Measurements from ENCODE around the gene XPNPEP3. TPM values are rescaled to one million over a fixed set of nuclear protein-coding genes. Genes with fewer than 3 reads are reported as not detected.
"Not testable (repeated sequence)": the region's sequence is repeated elsewhere in the genome, so short reads cannot be mapped to it uniquely, and the experiment has no call there.

XPNPEP3 gene
- 4.2 and 5.0 TPM in 2 replicates for total RNA-seq

DNA sequence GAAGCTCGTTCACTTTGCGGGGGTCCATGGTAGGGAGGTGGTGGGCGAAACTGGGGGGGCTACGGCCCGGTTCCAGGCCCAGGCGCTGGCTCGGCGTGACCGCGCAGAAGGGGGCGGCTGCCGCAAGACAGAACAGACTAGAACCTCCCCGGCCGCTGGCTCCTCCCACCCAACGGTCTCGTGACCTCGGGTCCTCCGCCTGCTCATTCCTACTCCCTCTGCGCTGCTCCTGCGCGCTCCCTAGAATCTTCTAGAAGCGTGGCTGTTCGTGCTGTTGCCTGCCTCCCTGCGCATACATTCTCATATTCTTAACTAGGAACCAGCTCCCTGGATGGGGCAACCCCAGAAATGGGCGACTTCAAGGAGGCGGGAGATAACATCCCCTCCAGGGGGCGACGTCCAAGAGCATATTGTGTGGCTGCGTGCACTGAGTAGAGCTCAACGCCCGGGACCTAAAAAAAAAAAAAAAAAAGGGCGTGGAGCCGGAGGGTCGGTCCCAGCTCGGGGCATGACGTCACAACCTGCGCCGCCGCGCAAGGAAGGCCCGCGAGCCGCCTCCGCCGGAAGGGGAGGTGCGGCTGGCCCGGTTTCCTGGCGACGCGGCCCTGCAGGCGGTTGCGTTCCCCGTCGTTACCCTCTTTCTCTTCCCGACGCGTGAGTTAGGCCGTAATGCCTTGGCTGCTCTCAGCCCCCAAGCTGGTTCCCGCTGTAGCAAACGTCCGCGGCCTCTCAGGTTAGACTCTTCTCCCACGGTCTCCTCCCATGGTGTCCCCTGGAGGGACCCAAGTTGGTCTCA, at the start of gene XPNPEP3, which contains the start of gene ST13:
TSS of gene XPNPEP3 (plus strand) at position 636 of the 796 bp plus-strand sequence. CDS start at position 670, 34 bp downstream.
TSS of gene ST13 (minus strand) at position 127 of the 796 bp plus-strand sequence. CDS start at position 28, 99 bp downstream.
- DNase-seq (ENCODE audit: low read depth in 2 of 2), result peak; percentile 97

DNA sequence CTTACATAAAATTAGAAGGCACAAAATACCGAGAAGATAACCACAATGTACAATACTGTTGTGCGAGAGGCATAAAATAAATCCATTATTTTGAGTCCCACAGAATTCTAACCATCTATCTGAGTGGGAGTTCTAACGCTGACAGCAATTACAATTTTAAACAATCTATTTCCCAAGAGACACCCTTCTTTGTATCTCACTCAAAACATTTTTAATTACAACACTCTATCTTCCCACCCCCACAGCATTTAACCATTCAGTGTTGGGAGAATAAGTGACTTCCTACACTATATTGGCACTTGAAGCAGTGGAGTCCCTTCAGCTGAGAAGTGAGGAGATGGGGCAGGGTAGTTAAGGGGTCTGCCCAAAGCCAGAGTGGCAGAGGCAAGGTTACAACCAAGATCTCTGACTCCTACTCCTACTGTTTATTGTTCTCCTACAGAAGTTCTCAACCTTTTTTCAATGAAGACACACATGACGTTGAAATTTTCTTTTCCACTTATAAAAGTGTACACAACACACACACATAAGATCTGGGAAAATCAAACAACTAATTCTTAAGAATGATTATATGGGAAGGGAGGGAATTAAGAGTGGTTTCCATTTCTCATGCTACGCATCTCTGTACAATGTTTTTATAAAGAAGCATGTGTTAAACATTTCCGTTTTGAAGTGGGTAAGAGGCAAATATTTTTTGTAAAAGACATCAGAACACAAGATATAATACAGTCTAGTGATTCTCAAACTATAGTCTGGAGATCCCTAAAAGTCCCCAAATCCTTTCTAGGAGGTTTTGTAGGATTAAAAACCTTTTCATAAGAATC, 48.7 kb upstream of the XPNPEP3 start:
- peak in 1 of 2 donors; percentile 45 for DNase-seq (ENCODE audit: low read depth in 2 of 2)

- no peak for DNase-seq (ENCODE audit: low read depth in 2 of 2)
Measured at GRCh38 chr22:40813912-40814315, 43.0 kb upstream of the XPNPEP3 start.

GRCh38 chr22:40817737-40818136, 39.2 kb upstream of the XPNPEP3 start:
- DNase-seq (ENCODE audit: low read depth in 2 of 2), result no peak

GRCh38 chr22:40818192-40818746, 38.7 kb upstream of the XPNPEP3 start:
- no peak for DNase-seq (ENCODE audit: low read depth in 2 of 2)

- peak; percentile 80 to 88 for DNase-seq (ENCODE audit: low read depth in 2 of 2)
Measured at GRCh38 chr22:40818747-40819598, 38.0 kb upstream of the XPNPEP3 start, which contains the start of gene SLC25A17. Gene SLC25A17 (minus strand): TSS chr22:40819346. CDS start chr22:40819248, 98 bp downstream.

- DNase-seq (ENCODE audit: low read depth in 2 of 2), result peak; percentile 6 to 69
Measured at GRCh38 chr22:40819599-40820140, 37.3 kb upstream of the XPNPEP3 start.

DNA sequence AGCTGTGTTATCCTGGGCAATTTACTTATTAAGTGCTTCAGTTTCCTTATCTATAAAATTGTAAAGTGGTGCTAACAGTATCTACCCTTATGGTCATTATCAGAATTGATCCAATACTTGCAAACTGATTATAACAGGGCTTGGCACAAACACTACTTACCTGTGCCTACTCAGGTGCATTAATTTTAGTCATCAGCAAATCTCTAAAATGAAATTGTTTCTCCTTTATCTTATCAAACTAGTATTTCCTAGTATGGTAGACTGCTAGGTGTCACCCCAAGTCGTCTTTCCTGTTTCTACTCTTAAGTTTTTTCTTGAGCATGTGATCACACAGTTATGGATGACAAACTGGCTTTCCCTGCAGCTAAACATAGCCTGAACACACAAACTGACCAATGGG, 33.5 kb upstream of the XPNPEP3 start:
- no peak for DNase-seq (ENCODE audit: low read depth in 2 of 2)

GRCh38 chr22:40826292-40826691, 30.7 kb upstream of the XPNPEP3 start:
- not testable (repeated sequence) for DNase-seq (ENCODE audit: low read depth in 2 of 2)

GRCh38 chr22:40826984-40827741, 29.8 kb upstream of the XPNPEP3 start:
- DNase-seq (ENCODE audit: low read depth in 2 of 2), result no peak

- DNase-seq (ENCODE audit: low read depth in 2 of 2), result peak in 1 of 2 donors; percentile 61
Measured at GRCh38 chr22:40829131-40829530, 27.8 kb upstream of the XPNPEP3 start.

DNA sequence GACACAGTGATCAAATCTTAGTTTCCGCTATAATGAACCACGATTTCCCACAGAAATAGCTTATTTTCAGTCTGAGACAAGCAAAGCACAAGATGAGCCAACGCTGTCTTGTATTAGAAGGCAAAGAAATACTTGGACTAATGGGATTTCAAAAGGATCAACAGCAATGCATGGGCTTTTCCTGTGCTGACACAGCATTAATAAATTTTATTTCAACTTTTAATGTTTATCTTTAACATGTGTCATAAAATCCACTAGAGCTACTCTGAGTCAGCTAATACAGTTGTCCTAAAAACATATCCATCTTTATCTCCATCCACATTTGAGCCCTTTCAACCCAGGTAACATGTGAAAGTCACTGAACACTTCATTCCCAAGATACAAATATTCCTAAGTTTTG, 22.3 kb upstream of the XPNPEP3 start:
- no peak for DNase-seq (ENCODE audit: low read depth in 2 of 2)

DNA sequence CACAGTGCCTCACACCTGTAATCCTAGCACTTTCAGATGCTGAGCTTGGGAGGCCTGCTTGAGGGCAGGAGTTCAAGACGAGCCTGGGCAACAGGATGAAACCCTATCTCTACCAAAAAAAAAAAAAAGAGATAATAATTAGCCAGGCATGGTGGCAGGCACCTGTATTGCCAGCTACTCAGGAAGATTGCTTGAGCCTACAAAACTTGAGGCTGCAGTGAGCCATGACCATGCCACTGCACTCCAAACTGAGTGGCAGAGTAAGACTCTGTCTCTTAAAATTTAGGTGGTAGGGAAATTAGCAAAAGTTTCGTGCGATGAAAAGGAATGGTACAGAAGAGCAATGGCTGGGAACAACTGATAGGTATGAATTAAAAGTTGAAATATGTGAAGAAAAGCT, 18.5 kb upstream of the XPNPEP3 start:
- DNase-seq (ENCODE audit: low read depth in 2 of 2), result no peak

- DNase-seq (ENCODE audit: low read depth in 2 of 2), result no peak
Measured at GRCh38 chr22:40844951-40845350, 12.0 kb upstream of the XPNPEP3 start.

GRCh38 chr22:40845816-40846215, 11.1 kb upstream of the XPNPEP3 start:
- not testable (repeated sequence) for DNase-seq (ENCODE audit: low read depth in 2 of 2)

DNA sequence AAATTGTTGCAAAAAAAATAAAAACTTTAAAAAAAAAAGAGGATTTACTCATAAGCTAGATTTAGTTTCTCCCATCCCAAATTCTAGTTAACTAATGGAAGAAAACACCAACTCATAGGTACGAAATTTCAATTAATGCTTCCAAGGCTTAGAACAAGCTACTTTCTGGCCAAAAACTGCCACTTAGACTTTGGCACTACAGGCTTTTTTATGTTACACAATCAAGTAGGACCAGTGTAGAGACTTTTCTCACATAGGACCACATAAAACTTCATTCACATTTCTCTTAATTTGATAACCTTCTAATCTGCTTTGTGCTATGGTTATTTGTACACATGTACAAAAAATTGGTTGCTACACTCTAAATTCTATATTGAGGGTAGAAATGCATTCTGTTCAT, 3.6 kb upstream of the XPNPEP3 start:
- DNase-seq (ENCODE audit: low read depth in 2 of 2), result no peak

DNA sequence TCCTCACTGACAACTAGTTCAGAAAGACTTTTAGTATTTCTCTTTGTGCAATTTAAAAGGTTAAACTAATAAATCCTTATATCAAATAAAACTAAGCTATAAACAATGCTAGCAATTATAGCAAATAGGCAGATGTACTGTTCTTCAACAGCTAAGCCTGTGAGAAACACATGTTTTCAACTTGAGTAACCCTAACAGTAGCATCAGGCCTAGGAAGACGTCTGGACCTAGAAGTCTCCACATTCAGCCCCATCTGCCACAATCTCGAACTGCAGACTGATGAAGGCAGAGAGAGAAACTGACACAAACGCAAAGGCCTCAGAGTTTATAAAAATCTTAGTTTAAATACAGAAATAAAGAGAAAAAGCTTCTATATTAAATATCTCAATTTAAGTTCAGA, 3.0 kb upstream of the XPNPEP3 start:
- no peak for DNase-seq (ENCODE audit: low read depth in 2 of 2)

DNA sequence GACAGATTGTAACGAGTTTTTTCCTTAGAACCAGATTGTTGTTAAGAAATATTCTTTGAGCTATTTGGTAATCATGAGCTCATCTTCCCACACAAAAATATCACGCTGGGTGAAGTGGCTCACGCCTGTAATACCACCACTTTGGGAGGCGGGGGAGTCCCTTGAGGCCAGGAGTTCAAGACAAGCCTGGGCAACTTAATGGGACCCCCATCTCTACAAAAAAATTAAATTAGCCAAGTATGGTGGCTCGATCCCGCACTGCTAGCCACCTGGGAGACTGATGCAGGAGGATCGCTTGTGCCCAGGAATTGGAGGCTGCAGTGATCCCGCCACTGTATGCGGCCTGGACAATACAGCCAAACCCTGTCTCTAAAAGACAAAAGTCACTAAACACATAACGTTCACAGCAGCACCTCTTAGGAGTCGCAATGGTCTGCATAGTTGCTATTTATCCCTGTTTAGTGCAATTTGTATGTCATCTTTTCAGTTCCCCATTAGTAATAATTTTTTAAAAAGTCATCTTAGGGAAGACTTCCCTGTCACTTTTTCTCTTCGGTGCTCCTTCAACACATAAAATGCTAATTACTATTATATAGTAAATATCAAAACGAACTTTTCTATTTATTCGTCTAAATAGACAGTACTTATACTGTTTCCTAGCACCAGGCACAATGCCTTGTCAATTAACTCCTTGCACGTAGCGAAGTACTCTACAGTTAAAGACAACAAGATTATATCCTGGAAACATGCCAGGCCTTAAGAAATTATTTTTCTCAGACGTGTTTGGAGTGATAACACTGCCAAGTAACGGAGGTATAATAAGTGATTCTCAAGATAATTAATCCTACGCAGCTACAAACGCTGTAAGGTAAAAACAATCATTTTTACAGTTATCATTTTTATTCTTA, 1.6 kb upstream of the XPNPEP3 start:
- DNase-seq (ENCODE audit: low read depth in 2 of 2), result peak; percentile 7 to 50

GRCh38 chr22:40855979-40856512, 902 bp upstream of the XPNPEP3 start:
- peak; percentile 10 to 44 for DNase-seq (ENCODE audit: low read depth in 2 of 2)

All from lung microvascular endothelial cell (primary cell).